ENCODE results near the gene ZNF853. TPM values are rescaled to one million over a fixed set of nuclear protein-coding genes. Genes with fewer than 3 reads are reported as not detected.
A peak's percentile ranks its signal among the peaks of the same experiment; 100 is the strongest.

The ZNF853 gene
- total and polyA plus RNA-seq, 10 of the 15 experiments (the other 5 are each of a cell fraction or from before 2014, with no cell fraction given): 0.04 to 0.26 (median 0.05) TPM; not detected in 4

- peak; percentile 29 for TF ChIP-seq BCL3 (IDR thresholded peaks at IDR 0.05; ENCODE audit: borderline replicate concordance, insufficient read depth, low read depth, low read length, poor library complexity, severe bottlenecking)
- peak; percentile 35 to 83 for TF ChIP-seq EGR1 (IDR thresholded peaks at IDR 0.05; ENCODE audit: borderline replicate concordance in 1 of 2, low read depth in 2 of 2, low read length in 2 of 2)
- TF ChIP-seq TCF12 (IDR thresholded peaks at IDR 0.05; ENCODE audit: low read depth, low read length): peak; percentile 71; the same call in 1 of the 2 replicates
- TF ChIP-seq RELB (IDR thresholded peaks at IDR 0.05; ENCODE audit: low read depth): no peak
- TF ChIP-seq ATF2 (IDR thresholded peaks at IDR 0.05; ENCODE audit: low read length): no peak
- TF ChIP-seq BRCA1 (IDR thresholded peaks at IDR 0.05; ENCODE audit: low read depth, low read length): no peak
- no peak for TF ChIP-seq ZNF592 (IDR thresholded peaks at IDR 0.05)
- peak; percentile 82 for TF ChIP-seq GATAD2B (conservative IDR thresholded peaks at IDR 0.05; ENCODE audit: low read depth)
- TF ChIP-seq MLLT1 (IDR thresholded peaks at IDR 0.05): no peak
- TF ChIP-seq RBBP5 (conservative IDR thresholded peaks at IDR 0.05): no peak
- peak; percentile 60; the same call in 1 of the 2 replicates for TF ChIP-seq MXI1 (IDR thresholded peaks at IDR 0.05; ENCODE audit: low read depth, low read length)
- no peak for TF ChIP-seq E4F1 (IDR thresholded peaks at IDR 0.05; ENCODE audit: borderline replicate concordance, partially characterized antibody)
- peak; percentile 47; the same call in 1 of the 2 replicates for TF ChIP-seq RB1 (IDR thresholded peaks at IDR 0.05; ENCODE audit: borderline replicate concordance)
Observed at GRCh38 chr7:6636741-6637543, 21.5 kb downstream of the ZNF853 start, which contains the start of gene ZNF316 (continued).
